Hepatocyte (in vitro differentiated cells): Measurements from ENCODE around the gene HHAT.

Source experiments
- CTCF ChIP-seq: fragments of 200-600 bp; sonication (generic); IDR thresholded peaks from 2 replicates; pipeline ENCODE4 v1.5.1; 2016; ENCODE audit warnings: antibody characterized with exemption, mild to moderate bottlenecking; ENCODE audit not compliant: poor library complexity
- EZH2 ChIP-seq: fragments of 200-600 bp; sonication (generic); IDR thresholded peaks from 2 replicates; pipeline ENCODE4 v1.6.1; 2016; ENCODE audit warnings: antibody characterized with exemption, mild to moderate bottlenecking, borderline replicate concordance
- EZH2phosphoT487 ChIP-seq: fragments of 200-600 bp; sonication (generic); IDR thresholded peaks from one replicate; pipeline ENCODE4 v1.6.1; 2018; ENCODE audit warnings: antibody characterized with exemption, mild to moderate bottlenecking, low read depth, moderate library complexity; ENCODE audit not compliant: unreplicated experiment, severe bottlenecking

DNA sequence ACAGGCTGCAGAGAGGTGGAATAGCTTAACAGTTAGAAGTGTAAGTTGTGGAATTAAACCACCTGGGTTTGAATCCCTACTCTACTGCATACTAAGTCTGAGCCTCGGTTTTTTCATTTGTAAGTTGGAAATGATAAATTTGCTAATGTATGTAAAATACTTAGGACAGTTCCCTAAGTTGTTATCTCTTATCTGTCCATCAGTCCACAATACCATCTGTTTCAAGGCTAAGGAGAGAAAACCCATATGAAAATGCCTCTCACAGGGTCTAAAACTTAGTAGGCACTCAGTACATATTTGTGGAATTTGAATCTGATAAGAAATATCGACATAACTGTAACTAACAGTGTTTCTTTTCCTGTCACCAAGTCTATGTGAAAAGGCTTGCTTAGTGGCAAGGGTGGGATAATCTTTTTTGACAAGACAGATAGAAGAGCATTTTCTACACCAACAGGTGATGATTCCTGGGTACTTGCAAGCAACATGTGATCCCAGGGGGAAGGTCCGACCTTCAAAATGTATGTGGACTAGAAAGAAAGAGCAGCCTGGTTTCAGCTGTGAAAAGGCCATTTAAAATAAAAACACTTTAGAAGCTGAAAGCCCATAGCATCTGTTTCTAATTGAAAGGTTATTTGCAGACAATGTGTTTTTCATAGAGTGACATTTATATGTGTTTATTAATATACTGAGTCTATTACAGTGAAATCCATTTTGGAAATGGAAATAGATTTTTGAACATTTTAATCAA, 202.9 kb downstream of the HHAT start:
- TF ChIP-seq CTCF (no peak), EZH2 (no peak), EZH2phosphoT487 (no peak)
